Stimulated activated CD4-positive, alpha-beta T cell treated with anti-CD3 and anti-CD28 coated beads, Interleukin-4, amount 100 ng/mL, for 1 hour (primary cell): ENCODE data around the gene AP1M2.
A peak's percentile ranks its signal among the peaks of the same experiment; 100 is the strongest.
"Not testable (repeated sequence)": the region's sequence is repeated elsewhere in the genome, so short reads cannot be mapped to it uniquely, and the experiment has no call there.

Experiments used
- DNase-seq: peaks from one replicate; pipeline ENCODE4 v3.0.0-alpha.2; 2020

Gene AP1M2

DNA sequence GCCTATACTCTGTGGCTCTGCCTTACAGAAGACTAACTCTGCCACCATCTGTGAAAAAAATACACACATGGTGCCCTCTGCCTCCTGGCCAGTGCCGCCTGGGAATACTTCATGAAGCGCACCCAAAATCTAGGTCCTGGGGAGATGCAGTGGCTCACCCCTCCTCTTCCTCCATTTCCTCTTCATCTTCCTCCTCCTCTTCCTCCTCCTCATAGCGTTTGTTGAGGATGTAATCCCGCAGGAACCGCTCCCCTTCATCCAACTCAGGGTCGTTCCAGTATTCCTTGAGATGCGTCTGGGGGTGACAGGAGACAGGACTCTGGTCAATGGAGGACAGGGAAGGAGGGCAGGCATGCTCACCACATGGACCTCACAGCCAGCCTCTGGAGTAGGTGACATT is 27.0 kb downstream of the AP1M2 start:
- no peak for DNase-seq

DNA sequence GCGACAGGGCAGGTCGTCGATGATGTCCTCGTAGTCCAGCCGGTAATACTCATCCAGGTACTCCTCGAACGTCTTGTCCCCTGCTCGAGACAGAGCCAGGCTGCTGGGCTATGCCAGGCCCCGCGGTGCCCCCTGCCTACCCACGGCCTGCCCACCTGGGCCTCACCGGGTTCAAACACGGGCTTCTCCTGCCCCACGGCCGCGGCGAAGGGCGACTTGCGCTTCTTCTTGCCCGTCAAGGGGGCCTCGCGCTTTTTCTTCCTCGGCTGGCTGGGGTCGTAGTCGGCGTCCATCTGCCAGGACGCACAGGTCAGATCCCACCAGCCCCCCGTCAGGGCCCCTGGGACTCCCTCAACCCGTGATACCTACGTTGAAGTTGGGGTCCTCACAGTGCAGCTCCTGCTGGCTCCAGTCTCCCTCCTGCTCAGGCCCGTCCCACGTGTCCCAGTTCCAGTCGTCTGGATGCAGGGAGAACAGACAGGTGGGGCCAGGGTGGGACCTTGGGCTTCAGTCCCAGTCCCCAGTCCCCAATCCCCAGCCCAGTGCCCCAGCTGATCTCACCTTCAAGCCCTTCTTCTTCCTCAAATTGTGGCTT is 29.4 kb downstream of the AP1M2 start:
- DNase-seq: no peak

DNA sequence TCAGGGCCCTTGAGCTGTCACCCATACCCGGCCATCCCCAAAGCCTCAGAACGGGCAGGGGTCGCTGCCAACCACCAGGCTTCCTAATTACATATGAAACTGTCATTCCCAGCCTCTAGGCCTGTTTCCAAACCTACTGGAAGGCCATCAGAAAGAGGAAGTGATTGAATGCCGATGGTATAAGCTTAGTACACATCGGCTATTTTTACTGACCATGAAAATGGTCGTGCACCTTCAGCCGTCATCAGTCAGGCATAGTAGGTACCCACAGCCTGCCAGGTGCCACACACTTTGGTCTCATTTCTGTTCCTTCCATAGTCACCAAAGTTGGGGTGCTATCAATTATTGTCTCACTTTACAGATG is 31.5 kb downstream of the AP1M2 start:
- DNase-seq: no peak

DNA sequence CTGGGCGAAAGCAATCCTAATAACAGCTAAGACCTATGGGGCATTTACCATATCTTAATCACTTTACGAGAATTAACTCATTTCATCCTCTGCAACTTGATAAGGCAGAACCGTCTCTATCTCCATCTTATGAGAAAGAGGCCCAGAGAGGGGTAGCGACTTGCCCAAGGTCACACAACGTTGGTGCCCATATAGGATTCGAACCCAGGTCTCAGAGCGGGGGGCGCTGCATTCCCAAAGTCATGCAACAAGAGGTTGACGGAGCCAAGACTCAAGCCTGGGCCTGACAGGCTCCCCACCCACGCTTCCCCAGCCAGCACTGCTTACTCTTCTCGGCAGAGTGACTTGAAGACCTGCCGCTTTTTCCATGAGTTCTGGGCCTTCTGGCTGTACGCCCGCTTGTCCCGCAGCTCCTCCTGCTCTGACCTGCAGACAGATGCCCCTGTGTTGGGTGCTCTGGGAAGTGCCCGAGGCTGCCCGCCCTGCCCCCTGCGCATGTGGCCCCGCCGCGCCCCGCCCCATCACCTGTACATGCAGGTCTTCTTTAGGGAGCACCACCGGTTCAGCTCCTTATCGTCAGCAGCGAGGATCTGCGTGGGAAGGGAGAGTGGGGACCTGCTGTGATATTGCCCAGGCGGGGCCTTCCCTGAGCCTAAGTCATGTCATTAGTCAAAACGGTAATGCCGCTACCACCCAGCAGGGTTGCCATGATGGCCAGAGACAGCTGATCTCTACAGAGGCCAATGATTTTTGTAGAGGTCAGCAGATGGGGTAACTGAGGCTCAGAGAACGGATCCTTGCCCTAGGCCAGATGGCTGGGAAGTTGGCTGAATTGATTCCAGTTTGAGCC is 32.1 kb downstream of the AP1M2 start:
- peak; percentile 19 for DNase-seq

DNA sequence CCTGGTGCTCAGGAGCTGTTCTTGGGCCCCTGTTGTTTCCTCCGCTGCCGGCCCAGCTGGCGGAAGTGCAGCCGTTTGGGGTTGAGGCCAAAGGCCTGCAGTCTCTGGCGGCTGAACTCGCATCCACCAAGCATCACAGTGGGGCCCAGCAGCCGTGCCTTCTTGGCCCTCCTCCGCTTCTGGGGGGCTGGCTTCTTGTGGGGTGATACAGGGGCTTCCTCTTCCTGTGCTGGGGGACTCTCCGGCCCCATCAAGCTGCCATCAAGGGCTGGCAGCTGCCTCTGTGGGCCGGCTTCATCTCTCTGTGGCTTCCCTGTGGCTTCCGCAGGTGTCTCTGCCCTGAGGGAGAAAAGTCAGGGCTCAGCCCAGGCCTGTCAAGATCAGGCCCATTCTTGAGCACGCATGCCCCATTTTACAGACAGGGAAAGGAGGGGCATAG is 33.1 kb downstream of the AP1M2 start:
- peak; percentile 22 for DNase-seq

DNA sequence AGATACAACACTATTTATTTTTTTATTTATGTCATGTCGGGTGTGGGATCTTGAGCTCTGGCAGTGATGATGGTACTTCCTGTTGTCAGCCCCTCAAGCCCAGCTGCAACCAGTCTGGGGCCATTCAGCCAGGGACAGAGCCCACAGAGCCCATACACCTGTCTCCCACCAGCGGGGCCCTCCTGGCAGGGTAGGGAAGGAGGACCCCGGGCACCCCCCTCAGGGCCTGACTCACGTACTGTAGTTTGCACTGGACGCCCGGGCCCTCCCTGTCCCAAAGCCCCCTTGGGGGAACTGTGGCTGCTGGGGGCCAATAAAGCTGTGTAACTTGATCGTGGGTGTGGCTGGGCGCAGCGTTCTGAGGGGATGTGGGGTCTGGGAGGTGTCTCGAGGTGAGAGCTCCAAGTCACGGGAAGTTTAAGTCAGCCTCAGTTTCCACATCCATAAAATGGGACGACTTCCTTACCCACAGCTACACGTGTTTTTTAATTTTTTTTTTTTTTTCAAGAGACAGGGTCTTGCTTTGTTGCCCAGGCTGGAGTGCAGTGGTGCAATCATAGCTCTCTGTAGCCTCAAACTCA is 33.9 kb downstream of the AP1M2 start:
- DNase-seq: no peak

DNA sequence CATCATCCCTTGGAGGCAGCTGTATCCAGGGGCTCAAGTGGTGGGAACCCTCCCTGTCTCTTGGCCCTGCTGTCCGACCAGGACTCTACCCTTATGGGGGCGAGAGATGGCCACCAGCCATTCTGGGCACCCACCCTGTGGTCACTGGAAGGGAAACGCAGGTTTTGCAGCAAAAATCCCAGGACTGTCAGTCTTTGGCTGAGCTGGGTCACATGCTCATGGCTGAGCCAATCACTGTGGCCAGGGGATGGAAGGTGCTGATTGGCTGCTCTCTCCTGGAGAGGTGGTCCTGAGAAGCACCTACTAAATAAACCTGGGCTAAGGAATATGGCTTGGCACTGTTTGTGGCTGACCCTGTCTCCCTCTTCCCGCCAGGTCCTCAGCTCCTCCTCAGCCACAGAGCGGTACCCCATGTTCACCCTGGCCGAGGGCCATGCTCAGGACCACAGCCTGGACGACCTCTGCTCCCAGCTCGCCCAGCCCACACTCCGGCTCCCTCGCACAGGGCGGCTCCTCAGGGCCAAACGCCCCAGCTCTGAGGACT is 34.5 kb downstream of the AP1M2 start:
- DNase-seq: peak; percentile 43

DNA sequence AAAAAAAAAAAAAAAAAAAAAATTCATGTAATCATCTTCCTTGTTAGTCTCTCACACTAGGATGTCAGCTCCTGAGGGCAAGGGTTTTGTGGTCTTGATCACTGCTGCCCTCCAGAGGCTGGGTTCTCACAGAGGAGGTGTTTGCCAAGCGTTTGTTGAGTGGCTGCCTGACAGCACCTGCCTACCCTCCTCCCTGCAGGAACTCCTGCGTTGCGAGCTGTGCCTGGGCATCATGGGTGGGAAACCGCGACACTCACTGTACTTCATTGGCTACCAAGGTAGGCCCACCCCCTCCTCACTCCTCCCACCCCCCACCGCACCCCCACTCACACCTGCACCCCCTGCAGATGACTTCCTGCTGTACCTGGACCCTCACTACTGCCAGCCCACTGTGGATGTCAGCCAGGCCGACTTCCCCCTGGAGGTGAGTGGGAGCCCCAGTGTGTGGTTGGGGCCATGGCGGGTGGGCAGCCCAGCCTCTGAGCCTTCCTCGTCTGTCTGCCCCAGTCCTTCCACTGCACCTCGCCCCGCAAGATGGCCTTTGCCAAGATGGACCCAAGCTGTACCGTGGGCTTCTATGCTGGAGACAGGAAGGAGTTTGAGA is 35.3 kb downstream of the AP1M2 start:
- peak; percentile 37 for DNase-seq

DNA sequence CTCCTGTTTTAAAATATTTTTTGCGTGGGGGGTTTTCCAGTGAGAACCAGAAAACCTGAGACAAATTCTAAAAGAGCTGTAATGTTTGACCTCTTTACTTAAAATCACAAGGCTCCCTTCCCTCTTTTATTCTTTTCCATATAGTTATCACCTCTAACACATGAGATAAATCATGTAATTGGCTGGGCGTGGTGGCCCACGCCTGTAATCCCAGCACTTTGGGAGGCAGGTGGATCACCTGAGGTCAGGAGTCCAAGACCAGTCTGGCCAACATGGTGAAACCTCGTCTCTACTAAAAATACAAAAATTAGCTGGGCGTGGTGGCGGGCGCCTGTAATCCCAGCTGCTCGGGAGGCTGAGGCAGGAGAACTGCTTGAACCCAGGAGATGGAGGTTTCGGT is 36.1 kb downstream of the AP1M2 start:
- not testable (repeated sequence) for DNase-seq

DNA sequence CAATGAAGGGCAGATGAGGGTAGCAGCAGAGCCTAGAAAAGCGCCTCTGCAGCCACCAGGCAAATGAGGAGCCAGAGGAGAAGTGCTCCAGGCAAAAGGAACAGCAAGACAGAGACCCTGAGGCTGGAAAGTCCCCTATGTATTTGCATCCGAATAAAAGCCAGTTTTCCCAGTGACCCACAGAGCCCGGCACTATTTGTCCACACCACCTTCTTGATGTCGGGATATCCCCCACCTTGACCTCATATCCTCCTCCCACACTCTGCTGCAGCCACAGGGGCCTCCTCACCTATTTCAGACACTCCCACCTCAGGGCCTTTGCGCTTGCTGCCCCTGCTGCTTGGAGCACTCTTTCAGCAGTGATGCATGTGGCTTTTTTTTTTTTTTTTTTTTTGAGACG is 36.8 kb downstream of the AP1M2 start:
- no peak for DNase-seq

DNA sequence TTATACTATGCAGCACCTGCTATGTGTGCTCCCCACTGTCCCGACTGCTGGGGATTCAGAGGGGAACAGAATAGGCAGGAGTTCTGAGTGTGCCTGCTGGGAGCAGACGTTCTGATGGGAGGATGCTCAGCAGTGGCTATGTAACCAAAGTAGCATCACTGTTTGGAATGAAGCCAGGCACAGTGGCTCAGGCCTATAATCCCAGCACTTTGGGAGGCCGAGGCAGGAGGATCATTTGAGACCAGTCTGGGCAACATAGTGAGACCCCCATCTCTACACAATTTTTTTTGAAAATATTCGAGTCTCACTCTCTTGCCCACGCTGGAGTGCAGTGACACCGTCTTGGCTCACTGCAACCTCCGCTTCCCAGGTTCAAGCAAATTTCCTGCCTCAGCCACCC is 37.4 kb downstream of the AP1M2 start:
- DNase-seq: no peak

DNA sequence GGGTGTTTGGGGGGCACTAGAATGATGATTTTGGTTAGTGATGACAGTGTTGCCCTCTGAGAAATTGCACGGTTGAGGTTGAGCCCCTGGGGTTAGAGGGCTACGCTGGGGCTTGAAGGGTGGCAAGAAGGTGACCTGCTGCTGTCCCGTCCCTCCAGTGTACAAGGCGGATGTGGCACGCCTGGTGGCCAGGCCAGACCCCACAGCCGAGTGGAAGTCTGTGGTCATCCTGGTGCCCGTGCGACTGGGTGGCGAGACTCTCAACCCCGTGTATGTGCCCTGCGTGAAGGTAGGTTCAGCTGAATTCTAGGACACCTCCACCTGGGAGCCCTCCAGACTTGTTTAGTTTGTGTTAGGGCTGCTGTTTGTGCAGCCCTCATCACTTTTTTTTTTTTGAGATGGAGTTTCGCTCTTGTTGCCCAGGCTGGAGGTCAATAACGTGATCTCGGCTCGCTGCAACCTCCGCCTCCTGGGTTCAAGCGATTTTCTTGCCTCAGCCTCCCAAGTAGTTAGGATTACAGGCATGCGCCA is 38.3 kb downstream of the AP1M2 start:
- DNase-seq: no peak

DNA sequence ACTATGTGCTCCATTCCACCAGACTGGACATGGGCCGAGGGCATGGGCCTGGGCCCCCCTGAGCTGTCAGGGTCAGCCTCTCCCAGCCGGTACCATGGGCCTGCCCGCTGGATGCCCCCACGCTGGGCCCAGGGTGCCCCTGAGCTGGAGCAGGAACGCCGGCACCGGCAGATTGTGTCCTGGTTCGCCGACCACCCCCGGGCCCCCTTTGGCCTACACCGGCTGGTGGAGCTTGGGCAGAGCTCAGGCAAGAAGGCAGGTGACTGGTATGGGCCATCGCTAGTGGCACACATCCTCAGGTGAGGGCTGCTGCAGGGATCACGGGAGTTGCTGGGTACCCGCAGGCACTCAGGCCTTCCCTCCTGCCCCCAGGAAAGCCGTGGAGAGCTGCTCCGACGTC is 40.3 kb downstream of the AP1M2 start:
- DNase-seq: no peak

DNA sequence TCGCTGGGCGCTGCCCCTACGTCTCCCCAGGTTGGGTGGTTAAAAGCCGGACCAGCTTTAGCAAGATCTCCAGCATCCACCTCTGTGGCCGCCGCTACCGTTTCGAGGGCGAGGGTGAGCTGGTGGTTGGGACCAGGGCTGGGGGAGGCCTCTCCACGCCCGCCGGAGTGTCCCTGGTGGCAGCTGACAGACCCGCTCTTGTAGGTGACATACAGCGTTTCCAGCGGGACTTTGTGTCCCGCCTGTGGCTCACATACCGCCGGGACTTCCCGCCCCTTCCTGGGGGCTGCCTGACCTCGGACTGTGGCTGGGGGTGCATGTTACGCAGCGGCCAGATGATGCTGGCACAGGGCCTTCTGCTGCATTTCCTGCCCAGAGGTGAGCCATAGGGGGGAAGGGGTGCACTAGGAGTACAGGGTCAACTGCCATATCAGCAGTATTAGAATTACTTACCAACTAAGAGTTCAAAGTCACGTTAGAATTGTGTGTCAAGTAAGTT is 42.3 kb downstream of the AP1M2 start:
- no peak for DNase-seq

DNA sequence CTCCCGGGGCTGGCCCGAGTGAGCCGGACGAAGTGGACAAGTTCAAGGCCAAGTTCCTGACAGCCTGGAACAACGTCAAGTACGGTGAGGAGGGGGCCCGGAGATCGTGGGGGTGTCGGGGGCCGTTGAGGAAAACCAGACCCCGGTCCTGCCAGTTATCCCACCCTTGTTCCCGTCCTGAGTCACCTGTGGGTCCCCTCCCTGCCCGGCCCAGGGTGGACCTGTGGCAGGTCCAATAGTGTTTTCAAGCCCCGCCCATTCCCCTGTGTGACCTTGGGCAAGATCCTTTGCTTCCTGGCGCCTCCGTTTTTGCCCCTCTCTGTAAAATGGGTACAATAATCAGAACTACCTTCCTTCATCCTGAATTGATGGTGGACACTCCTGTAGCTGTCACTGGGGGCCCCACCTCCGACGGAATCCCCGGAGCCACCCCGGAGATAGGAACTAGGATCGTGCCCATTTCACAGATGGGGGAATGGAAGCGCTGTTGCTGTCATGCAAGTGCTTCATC is 42.8 kb downstream of the AP1M2 start:
- DNase-seq: peak; percentile 25

DNA sequence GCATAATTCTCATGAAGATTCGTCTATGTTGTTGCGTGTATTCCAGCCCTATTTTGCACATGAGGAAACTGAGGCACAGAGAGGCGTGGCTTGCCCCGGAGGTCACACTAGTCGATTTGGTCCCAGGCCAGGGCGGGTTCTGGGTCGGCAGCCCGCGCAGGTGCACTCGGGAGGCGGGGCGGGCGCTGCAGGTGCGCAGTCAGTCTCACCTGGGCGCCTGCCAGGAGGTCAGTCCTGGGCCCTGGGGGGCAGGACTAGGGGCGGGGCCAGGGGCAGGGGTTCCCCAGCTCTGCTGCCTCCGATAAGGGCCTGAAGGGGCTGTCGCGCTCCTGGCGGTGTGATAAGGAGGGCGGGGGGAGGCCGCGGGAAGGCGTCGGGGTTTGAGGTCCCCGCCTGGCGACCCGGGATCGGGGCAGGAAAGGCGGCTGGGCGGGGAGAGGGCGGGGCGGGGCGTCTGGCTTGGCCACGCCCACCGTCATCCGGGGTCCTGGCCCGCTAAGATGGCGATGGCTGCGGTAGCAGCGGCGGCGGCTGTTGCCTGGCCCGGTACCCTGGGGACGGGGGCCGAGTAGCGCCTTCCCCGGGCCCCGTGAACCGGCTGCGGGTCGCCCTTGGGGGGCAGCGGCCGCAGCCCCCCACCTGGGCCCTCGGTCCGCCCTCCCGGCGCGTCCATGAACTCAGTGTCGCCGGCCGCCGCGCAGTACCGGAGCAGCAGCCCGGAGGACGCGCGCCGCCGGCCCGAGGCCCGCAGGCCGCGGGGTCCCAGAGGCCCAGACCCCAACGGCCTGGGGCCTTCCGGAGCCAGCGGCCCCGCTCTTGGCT is 43.5 kb downstream of the AP1M2 start, which contains the start of gene ATG4D:
Gene ATG4D, plus strand, starts transcription at position 485 of the 822 bp plus-strand sequence. Its CDS starts 187 bp downstream, at position 672.
- peak; percentile 81 for DNase-seq

DNA sequence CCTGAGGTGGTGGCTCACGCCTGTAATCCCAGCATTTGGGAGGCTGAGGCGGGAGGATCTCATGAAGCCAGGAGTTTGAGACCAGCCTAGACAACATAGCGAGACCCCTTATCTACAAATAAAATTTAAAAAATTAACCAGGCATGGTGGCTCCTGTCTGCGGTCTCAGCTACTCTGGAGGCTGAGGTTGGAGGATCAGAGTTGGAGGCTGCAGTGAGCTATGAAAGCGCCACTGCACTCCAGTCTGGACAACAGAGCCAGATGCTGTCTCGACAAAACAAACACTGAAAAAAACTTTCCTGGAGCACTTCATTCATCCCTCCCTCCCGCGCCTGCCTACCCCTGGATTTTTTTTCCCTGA is 44.1 kb downstream of the AP1M2 start:
- DNase-seq: no peak

DNA sequence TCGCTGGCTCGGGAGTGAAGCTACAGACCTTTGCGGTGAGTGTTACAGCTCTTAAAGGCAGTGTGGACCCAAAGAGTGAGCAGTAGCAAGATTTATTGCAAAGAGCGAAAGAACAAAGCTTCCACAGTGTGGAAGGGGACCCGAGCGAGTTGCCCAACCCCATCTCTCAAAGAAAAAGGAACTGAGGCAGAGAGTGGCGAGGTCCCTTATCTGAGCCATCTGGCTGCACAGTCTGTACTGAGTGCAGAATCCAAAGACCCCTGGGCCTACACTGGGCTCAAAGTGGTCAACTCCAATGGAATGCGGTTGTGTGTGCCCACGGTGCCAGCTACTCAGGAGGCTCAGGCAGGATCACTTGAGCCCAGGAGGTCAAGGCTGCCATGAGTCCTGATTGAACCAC is 48.1 kb downstream of the AP1M2 start:
- DNase-seq: not testable (repeated sequence)

DNA sequence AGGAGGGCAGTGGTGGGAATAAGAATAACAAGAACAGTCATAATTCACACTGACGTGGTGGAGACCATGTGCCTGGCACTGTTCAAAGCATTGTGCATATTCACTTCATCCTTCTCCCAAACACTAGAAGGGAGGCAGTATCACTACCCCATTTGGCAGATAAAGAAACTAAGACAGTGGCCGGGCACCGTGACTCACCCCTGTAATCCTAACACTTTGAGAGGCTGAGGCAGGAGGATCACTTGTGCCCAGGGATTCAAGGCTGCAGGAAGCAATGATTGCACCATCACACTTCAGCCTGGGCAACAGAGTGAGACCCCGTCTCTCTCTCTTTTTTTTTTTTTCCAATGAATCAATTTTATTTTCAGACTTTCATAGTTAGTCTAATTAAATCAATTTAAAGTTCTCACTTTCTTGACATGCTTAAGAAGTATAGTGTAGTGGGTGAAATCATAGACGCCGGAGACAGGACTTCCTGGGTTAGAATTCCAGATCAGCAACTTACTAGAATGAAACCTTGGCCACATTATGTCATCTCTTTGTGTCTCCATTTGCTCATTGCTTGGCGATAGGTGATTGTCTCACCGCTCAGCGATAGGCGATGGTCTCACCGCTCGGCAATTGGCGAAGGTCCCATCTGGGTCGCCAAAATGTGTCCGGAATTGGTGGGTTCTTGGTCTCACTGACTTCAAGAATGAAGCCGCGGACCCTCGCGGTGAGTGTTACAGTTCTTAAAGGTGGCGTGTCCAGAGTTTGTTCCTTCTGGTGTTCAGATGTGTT is 48.7 kb downstream of the AP1M2 start:
- no peak for DNase-seq

DNA sequence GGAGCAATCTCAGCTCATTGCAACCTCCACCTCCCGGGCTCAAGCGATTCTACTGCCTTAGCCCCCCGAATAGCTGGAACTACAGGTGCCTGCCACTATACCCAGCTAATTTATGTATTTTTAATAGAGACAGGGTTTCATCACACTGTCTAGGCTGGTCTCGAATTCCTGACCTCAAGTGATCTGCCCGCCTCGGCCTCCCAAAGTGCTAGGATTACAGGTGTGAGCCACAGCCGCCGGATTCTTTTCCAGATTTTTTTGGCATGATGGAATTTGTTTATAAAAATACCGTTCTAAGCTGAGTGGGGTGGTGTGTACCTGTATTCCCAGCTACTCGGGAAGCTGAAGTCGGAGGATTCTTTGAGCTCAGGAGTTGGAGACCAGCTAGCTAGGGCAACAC is 49.4 kb downstream of the AP1M2 start:
- DNase-seq: no peak

DNA sequence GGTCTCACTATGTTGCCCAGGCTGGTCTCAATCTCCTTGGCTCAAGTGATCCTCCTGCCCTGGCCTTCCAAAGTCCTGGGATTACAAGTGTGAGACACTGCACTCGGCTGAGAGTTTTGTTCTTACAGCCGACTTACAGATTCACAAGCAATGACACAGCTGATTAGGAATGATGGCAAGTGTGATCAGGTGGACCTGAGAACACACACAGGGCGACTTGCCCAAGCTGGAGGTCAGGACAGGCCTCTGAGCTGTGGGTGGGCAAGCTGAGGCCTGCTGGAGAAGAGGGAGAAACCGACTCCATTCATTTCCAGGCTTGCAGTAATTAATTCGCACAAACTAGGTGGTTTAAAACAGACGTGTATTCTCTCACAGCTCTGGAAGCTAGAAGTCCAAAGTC is 51.5 kb downstream of the AP1M2 start:
- no peak for DNase-seq
